Measurements from ENCODE around the gene GALNTL6.

GALNTL6 gene

DNA sequence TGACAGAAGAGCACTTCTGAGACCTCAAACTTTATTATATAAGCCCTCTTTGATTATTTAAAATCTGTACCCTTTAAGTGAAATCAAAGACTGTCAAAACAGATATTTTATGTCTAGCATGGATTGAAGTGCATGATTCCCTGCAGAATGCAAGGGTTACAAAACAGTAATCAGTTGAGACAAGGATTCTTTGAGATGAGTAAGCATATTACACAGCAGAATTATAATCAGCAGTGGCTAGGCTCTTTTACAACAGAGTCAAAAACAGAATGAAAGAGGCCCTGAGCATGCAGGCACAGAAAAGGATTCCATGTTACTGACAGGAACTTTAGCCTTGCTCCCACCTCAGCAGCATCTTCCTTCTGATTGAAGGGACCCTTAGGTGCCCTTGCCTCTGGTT lies 867.5 kb downstream of the GALNTL6 start:
- TF ChIP-seq, protein P1, sequence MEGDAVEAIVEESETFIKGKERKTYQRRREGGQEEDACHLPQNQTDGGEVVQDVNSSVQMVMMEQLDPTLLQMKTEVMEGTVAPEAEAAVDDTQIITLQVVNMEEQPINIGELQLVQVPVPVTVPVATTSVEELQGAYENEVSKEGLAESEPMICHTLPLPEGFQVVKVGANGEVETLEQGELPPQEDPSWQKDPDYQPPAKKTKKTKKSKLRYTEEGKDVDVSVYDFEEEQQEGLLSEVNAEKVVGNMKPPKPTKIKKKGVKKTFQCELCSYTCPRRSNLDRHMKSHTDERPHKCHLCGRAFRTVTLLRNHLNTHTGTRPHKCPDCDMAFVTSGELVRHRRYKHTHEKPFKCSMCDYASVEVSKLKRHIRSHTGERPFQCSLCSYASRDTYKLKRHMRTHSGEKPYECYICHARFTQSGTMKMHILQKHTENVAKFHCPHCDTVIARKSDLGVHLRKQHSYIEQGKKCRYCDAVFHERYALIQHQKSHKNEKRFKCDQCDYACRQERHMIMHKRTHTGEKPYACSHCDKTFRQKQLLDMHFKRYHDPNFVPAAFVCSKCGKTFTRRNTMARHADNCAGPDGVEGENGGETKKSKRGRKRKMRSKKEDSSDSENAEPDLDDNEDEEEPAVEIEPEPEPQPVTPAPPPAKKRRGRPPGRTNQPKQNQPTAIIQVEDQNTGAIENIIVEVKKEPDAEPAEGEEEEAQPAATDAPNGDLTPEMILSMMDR (conservative IDR thresholded peaks at IDR 0.05): no peak
- no peak overlapping the region for H3K27ac ChIP-seq

DNA sequence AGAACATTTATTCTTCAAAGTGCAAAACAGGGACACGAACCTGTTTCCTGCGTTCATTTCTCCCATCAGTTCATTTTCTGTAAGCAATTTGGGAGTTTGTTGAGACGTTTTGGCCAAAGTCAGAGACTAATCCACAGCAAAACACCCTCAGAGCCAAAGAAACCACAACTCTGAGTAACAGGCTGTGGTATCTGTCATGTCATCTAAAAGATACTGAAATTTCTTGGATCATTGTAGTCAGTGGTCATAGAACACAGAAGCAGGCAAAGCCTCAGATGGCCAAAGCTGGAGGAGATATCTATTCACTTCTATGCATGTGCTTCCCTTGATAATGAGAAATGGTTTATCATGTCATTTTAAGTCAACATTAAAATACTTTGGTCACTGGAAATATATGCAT lies 869.8 kb downstream of the GALNTL6 start:
- H3K27ac ChIP-seq: no peak overlapping the region
- TF ChIP-seq, protein P1 (conservative IDR thresholded peaks at IDR 0.05): no peak

DNA sequence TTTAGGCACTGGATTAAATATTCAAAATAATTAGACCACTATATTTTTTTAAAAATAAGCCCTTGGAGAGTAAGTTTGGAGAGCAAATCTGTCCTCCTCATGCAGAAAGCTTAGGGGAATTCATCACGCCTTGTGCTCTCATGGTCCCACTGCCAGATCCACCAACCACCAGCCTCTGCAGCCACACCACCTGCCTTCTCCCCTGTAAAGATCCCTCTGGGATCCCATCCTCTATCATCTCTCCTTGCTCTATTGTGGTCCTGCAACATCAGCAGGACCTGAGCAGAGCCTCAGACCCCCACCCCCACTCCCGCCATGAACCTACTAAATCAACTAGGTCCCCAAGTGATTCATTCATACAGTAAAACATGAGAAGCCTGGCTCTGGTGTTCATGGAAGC lies 872.8 kb downstream of the GALNTL6 start:
- H3K27ac ChIP-seq: no peak overlapping the region
- TF ChIP-seq, protein P1 (conservative IDR thresholded peaks at IDR 0.05): no peak

DNA sequence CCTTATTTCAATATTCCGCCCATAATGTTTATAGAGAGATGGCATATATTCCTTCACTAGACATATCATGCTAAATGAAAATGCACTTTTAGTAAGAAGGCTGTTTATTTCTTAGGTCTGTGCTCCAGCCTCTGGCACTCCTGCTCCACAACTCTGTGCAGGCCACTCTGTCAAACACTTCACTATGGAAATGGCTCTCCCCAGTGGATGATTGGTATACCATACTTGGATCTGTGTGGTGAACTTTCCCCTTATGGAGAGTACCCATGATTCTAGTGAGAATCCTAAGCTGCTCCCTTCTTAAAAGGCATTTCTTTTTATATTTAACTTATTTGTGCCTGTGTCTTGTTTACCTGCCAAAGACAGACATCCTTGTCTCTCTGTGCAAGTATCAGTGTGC lies 875.3 kb downstream of the GALNTL6 start:
- TF ChIP-seq, protein P1 (conservative IDR thresholded peaks at IDR 0.05): no peak
- H3K27ac ChIP-seq: no peak overlapping the region

DNA sequence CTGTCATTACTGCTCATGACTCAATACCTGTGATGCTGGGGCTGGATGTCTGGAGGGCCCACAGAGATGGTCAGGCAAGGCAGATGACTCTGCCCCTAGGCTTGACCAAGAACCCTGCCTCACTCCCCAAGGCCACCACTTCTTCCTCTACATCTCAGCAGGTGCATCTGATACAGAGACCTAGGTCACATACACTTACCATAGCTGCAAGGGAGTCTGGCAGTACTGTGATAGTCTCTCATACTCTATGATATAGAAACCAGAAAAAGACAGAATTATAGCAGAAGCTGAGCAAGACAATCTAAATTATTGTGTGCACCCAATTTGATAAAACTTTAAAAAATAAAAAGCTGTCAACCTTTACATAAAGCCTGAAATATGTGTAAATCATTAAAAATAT lies 878.3 kb downstream of the GALNTL6 start:
- TF ChIP-seq, protein P1 (conservative IDR thresholded peaks at IDR 0.05): no peak

DNA sequence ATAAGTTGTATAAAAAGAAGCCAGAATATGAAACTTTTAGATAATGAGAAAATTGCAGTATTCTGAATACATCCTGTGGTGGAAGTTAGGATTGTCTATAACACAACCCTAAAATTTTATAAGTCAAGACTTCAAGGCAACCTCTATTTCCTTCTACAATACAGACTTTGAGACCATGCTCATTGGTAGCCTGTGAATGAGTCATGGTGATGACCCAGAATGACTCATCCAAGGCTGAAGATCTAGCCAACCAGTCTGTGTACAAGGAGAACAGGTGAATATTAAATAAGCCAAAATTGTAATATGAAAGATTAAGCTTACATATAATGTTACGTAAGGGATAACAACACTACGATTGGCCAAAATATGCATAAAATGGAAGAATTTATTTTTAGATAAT lies 879.5 kb downstream of the GALNTL6 start:
- H3K27ac ChIP-seq: no peak overlapping the region
- TF ChIP-seq, protein P1 (conservative IDR thresholded peaks at IDR 0.05): no peak

More for the DNA sequence above, 878.3 kb downstream of the GALNTL6 start:
- no peak overlapping the region for H3K27ac ChIP-seq

DNA sequence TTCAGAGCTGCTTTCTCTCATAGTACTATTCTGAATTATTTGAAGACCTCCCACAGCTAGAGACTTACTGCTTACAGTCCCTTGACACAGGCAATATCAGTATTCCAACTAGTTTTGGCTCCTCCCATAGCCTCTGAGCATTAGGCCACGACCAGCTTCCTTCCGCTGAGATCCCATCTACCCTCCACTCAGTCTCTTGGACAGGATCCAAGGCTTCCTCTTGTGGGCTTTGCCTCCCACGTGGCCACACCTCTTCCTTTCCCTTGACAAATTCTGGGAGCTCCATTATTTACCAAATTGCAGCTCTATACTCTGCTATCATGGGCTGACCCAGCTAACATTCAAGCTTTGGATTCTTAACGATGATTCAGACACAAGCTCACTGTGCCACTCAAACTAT lies 885.1 kb downstream of the GALNTL6 start:
- TF ChIP-seq, protein P1 (conservative IDR thresholded peaks at IDR 0.05): no peak

DNA sequence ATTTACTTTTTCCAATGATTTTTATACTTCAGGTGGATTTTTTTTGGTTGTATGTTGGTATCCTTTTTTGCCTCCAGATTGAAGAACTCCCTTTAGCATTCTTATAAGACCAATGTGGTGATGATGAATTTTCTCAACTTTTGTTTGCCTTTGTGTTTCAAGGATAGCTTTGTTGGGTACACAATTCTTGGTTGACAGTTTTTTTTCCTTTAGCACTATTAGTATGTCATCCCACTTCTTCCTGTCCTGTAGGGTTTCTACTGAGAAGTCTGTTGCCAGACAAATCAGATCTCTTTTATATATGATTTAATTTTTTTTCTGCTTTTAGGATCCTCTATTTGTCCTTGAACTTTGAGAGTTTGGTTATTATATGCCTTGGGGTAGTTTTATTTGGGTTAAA lies 892.4 kb downstream of the GALNTL6 start:
- H3K27ac ChIP-seq: no peak overlapping the region
- TF ChIP-seq, protein P1 (conservative IDR thresholded peaks at IDR 0.05): no peak

More for the DNA sequence above, 885.1 kb downstream of the GALNTL6 start:
- no peak overlapping the region for H3K27ac ChIP-seq

Data from VCaP (cell line).